OCI-LY1 (cell line): ENCODE results near the gene FHL2.

Experiments used
- H2AFZ ChIP-seq: fragments of 200-600 bp; sonication (generic), shearing (Covaris generic); 2 replicates; pipeline ENCODE4 v1.6.0; 2014; ENCODE audit warnings: antibody characterized with exemption, mild to moderate bottlenecking, low read length
- H3F3A ChIP-seq: fragments of 200-600 bp; sonication (generic), shearing (Covaris generic); 2 replicates; pipeline ENCODE4 v1.6.0; 2014; ENCODE audit warnings: mild to moderate bottlenecking, antibody characterized with exemption, low read length, moderate library complexity; ENCODE audit not compliant: insufficient read depth
- H3K27ac ChIP-seq: fragments of 200-600 bp; sonication (generic); 2 replicates; pipeline ENCODE4 v1.5.1; 2014; ENCODE audit warnings: low read length, mixed run types, mild to moderate bottlenecking, low read depth; ENCODE audit not compliant: poor library complexity, severe bottlenecking
- H3K27me3 ChIP-seq: fragments of 200-600 bp; sonication (generic); 2 replicates; pipeline ENCODE4 v1.6.0; 2014; ENCODE audit warnings: antibody characterized with exemption, mild to moderate bottlenecking, low read length, moderate library complexity; ENCODE audit not compliant: insufficient read depth
- H3K36me3 ChIP-seq: fragments of 200-600 bp; sonication (generic); 2 replicates; pipeline ENCODE4 v1.6.1; 2014; ENCODE audit warnings: mild to moderate bottlenecking, antibody characterized with exemption, low read length, moderate library complexity, mixed read lengths; ENCODE audit not compliant: insufficient read depth
- H3K4me1 ChIP-seq: fragments of 200-600 bp; sonication (generic); 2 replicates; pipeline ENCODE4 v1.5.1; 2014; ENCODE audit warnings: mild to moderate bottlenecking, low read length, moderate library complexity; ENCODE audit not compliant: insufficient read depth, severe bottlenecking
- H3K4me2 ChIP-seq: fragments of 200-600 bp; sonication (generic), shearing (Covaris generic); 2 replicates; pipeline ENCODE4 v1.6.1; 2014; ENCODE audit warnings: low read length
- H3K4me3 ChIP-seq: fragments of 200-600 bp; sonication (generic); 2 replicates; pipeline ENCODE4 v1.5.1; 2014; ENCODE audit warnings: low read length, low read depth, mild to moderate bottlenecking, mixed read lengths; ENCODE audit not compliant: poor library complexity, severe bottlenecking
- H3K79me2 ChIP-seq: fragments of 200-600 bp; shearing (Covaris generic); 2 replicates; pipeline ENCODE4 v1.6.1; 2016; ENCODE audit warnings: mixed run types, low read length, mixed read lengths; ENCODE audit not compliant: insufficient read depth
- H3K9ac ChIP-seq: fragments of 200-600 bp; sonication (generic), shearing (Covaris generic); 2 replicates; pipeline ENCODE4 v1.6.1; 2014; ENCODE audit warnings: mild to moderate bottlenecking, low read length, mixed read lengths
- H3K9me2 ChIP-seq: fragments of 200-600 bp; sonication (generic), shearing (Covaris generic); 2 replicates; pipeline ENCODE4 v1.6.1; 2014; ENCODE audit warnings: low read depth, mild to moderate bottlenecking, low read length, mixed read lengths
- H3K9me3 ChIP-seq: fragments of 200-600 bp; shearing (Covaris generic); 2 replicates; pipeline ENCODE4 v1.6.1; 2014; ENCODE audit warnings: low read length, mixed read lengths
- H4K20me1 ChIP-seq: fragments of 200-600 bp; sonication (generic), shearing (Covaris generic); 2 replicates; pipeline ENCODE4 v1.6.0; 2016; ENCODE audit warnings: mild to moderate bottlenecking, low read length; ENCODE audit not compliant: insufficient read depth
- EZH2 ChIP-seq: fragments of 200-600 bp; sonication (generic), shearing (Covaris generic); IDR thresholded peaks from 2 replicates; pipeline ENCODE4 v1.8.0; 2017; ENCODE audit warnings: borderline replicate concordance, mixed run types, mild to moderate bottlenecking, antibody characterized with exemption, low read length, moderate library complexity, mixed read lengths
- TF ChIP-seq, protein P1 (sequence below): fragments of 200-600 bp; sonication (generic), shearing (Covaris generic); IDR thresholded peaks from 2 replicates; pipeline ENCODE4 v1.5.1; 2017; ENCODE audit warnings: mild to moderate bottlenecking, antibody characterized with exemption, low read length, moderate library complexity, mixed read lengths

The FHL2 gene

GRCh38 chr2:105391058-105391627 lies 7.7 kb downstream of the FHL2 start:
- no peaks in the 10 kb centered on the region for H3K79me2 ChIP-seq
- H3K36me3 ChIP-seq: no peaks in the 10 kb centered on the region
- H3K9me3 ChIP-seq: no peaks in the 10 kb centered on the region
- H2AFZ ChIP-seq: no peak overlapping the region
- H4K20me1 ChIP-seq: no peaks in the 10 kb centered on the region
- H3K4me3 ChIP-seq: no peak overlapping the region
- H3K9me2 ChIP-seq: no peaks in the 10 kb centered on the region
- no peak overlapping the region for H3K4me2 ChIP-seq
- H3K4me1 ChIP-seq: no peaks in the 10 kb centered on the region
- no peak overlapping the region for H3K9ac ChIP-seq
- H3K27me3 ChIP-seq: 0 out of 2 replicates have a peak, but pooled peaks cover 5% of the 10 kb centered on the region
- H3K27ac ChIP-seq: no peak overlapping the region
- no peaks in the 10 kb centered on the region for H3F3A ChIP-seq
- TF ChIP-seq, protein P1, sequence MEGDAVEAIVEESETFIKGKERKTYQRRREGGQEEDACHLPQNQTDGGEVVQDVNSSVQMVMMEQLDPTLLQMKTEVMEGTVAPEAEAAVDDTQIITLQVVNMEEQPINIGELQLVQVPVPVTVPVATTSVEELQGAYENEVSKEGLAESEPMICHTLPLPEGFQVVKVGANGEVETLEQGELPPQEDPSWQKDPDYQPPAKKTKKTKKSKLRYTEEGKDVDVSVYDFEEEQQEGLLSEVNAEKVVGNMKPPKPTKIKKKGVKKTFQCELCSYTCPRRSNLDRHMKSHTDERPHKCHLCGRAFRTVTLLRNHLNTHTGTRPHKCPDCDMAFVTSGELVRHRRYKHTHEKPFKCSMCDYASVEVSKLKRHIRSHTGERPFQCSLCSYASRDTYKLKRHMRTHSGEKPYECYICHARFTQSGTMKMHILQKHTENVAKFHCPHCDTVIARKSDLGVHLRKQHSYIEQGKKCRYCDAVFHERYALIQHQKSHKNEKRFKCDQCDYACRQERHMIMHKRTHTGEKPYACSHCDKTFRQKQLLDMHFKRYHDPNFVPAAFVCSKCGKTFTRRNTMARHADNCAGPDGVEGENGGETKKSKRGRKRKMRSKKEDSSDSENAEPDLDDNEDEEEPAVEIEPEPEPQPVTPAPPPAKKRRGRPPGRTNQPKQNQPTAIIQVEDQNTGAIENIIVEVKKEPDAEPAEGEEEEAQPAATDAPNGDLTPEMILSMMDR: no peak
- TF ChIP-seq EZH2: no peak

GRCh38 chr2:105390454-105390853 lies 8.4 kb downstream of the FHL2 start:
- Histone ChIP-seq H2AFZ (no peak overlapping the region), H3K9ac (no peak overlapping the region), H3F3A (no peaks in the 10 kb centered on the region), H3K4me2 (no peak overlapping the region), H3K9me2 (no peaks in the 10 kb centered on the region), H3K36me3 (no peaks in the 10 kb centered on the region), H3K27ac (no peak overlapping the region), H3K4me3 (no peak overlapping the region), H3K79me2 (no peaks in the 10 kb centered on the region), H3K9me3 (no peaks in the 10 kb centered on the region), H3K4me1 (no peaks in the 10 kb centered on the region), H4K20me1 (no peaks in the 10 kb centered on the region), H3K27me3 (peaks cover 6% of the 10 kb centered on the region; the same call in 1 of the 2 replicates)
- TF ChIP-seq, protein P1: no peak
- no peak for TF ChIP-seq EZH2

- Histone ChIP-seq H3K4me1 (no peaks in the 10 kb centered on the region), H3K79me2 (no peaks in the 10 kb centered on the region), H3K27me3 (peaks cover 6% of the 10 kb centered on the region; the same call in 1 of the 2 replicates), H3F3A (no peaks in the 10 kb centered on the region), H3K9me2 (no peaks in the 10 kb centered on the region), H2AFZ (no peak overlapping the region), H4K20me1 (no peaks in the 10 kb centered on the region), H3K27ac (no peak overlapping the region), H3K36me3 (no peaks in the 10 kb centered on the region), H3K9me3 (no peaks in the 10 kb centered on the region), H3K4me3 (no peak overlapping the region), H3K4me2 (no peak overlapping the region), H3K9ac (no peak overlapping the region)
- no peak for TF ChIP-seq EZH2
- TF ChIP-seq, protein P1: no peak
These were observed 9.9 kb downstream of the FHL2 start for GRCh38 chr2:105388971-105389381.
